Natural killer cell (primary cell): Measurements from ENCODE around the gene DSTN. TPM values are rescaled to one million over a fixed set of nuclear protein-coding genes. Genes with fewer than 3 reads are reported as not detected.

ENCODE experiments used
- ATAC-seq, 3 donors: fragments of 150-1000 bp in 2 of 3; fragments of 200-7000 bp in 1 of 3; cut with Tn5 transposase; 1 replicate in 1 of 3; 2 replicates in 2 of 3; pipeline ENCODE4 v1.10.0; 2021; ENCODE audit warnings: mild to moderate bottlenecking in 2 of 3, moderate library complexity in 2 of 3
- DNase-seq, 2 donors: peaks; one replicate each; pipeline versions ENCODE4 v3.0.0 to v3.0.0-alpha.2; 2013 to 2021; ENCODE audit warnings: mixed read lengths in 1 of 2
- H3K27ac ChIP-seq: one replicate; pipeline ENCODE4 v1.5.1; 2013; ENCODE audit warnings: mild to moderate bottlenecking, low read length
- H3K27me3 ChIP-seq: one replicate; pipeline ENCODE4 v1.6.1; 2013; ENCODE audit warnings: low read length; ENCODE audit not compliant: control insufficient read depth, insufficient read depth
- H3K36me3 ChIP-seq: one replicate; pipeline ENCODE4 v1.6.1; 2013; ENCODE audit warnings: low read length; ENCODE audit not compliant: control insufficient read depth, insufficient read depth
- H3K4me1 ChIP-seq: one replicate; pipeline ENCODE4 v1.6.1; 2013; ENCODE audit warnings: low read length; ENCODE audit not compliant: control insufficient read depth, insufficient read depth
- H3K4me3 ChIP-seq: one replicate; pipeline ENCODE4 v1.5.1; 2013; ENCODE audit warnings: low read length
- H3K9me3 ChIP-seq: one replicate; pipeline ENCODE4 v1.6.1; 2013; ENCODE audit warnings: low read length; ENCODE audit not compliant: control insufficient read depth, insufficient read depth
- H3K27ac Mint-ChIP-seq, 2 donors: one replicate each; pipeline ENCODE4 v1.8.0; 2022; ENCODE audit warnings: mild to moderate bottlenecking in 2 of 2, mixed read lengths in 2 of 2, moderate library complexity in 1 of 2
- H3K27me3 Mint-ChIP-seq, 2 donors: one replicate each; pipeline ENCODE4 v1.8.0; 2022; ENCODE audit warnings: low read depth in 2 of 2, mixed read lengths in 2 of 2
- H3K36me3 Mint-ChIP-seq: one replicate; pipeline ENCODE4 v1.8.0; 2022; ENCODE audit warnings: mixed read lengths
- H3K4me1 Mint-ChIP-seq, 2 donors: one replicate each; pipeline ENCODE4 v1.8.0; 2022; ENCODE audit warnings: mixed read lengths in 2 of 2
- H3K4me3 Mint-ChIP-seq: one replicate; pipeline ENCODE4 v1.8.0; 2022; ENCODE audit warnings: mild to moderate bottlenecking, moderate library complexity, mixed read lengths
- H3K9me3 Mint-ChIP-seq, 2 donors: one replicate each; pipeline ENCODE4 v1.8.0; 2022; ENCODE audit warnings: mixed read lengths in 2 of 2
- CTCF ChIP-seq: fragments of 200-600 bp; IDR thresholded peaks from one replicate; pipeline ENCODE4 v1.8.0; 2022; ENCODE audit warnings: antibody characterized with exemption
- WGBS: methylation state at CpG from one replicate; pipeline ENCODE4 v1.1.7; 2013; ENCODE audit warnings: missing lambda C conversion rate; ENCODE audit not compliant: insufficient coverage; 5-methylcytosine and 5-hydroxymethylcytosine counted together
- intact Hi-C: fragments of 100-400 bp; cut with micrococcal nuclease; formaldehyde crosslinking; loops from one replicate; pipeline ENCODE4 v1.14.2; 2022
- total RNA-seq, 4 donors: library from RNA; stranded (reverse); fragments of 120-200 nt in 1 of 4; gene quantifications; one replicate each; pipeline versions ENCODE4 v1.2.3 to v1.2.4, GENCODE V29; 2013 to 2022

The DSTN gene
- total RNA-seq, 3 donors from 2014 or later (not counting 1 experiment from before 2014, with no cell fraction given): 47.5 to 73.5 (median 70.0) TPM

GRCh38 chr20:17624551-17625245 is 54.8 kb downstream of the DSTN start:
- no peak for ATAC-seq
- 96% methylated on average over 15 of the region's 15 CpGs for WGBS
- Histone ChIP-seq H3K4me1 (no peaks in the 10 kb centered on the region), H3K27me3 (no peaks in the 10 kb centered on the region), H3K9me3 (no peaks in the 10 kb centered on the region), H3K36me3 (peaks cover 77% of the 10 kb centered on the region), H3K27ac (no peak overlapping the region), H3K4me3 (no peak overlapping the region)
- DNase-seq: no peak
- TF ChIP-seq CTCF: no peak
- H3K36me3 Mint-ChIP-seq: no peaks in the 10 kb centered on the region
- no peaks in the 10 kb centered on the region for H3K27me3 Mint-ChIP-seq
- H3K9me3 Mint-ChIP-seq: no peaks in the 10 kb centered on the region
- H3K4me3 Mint-ChIP-seq: no peak overlapping the region
- H3K27ac Mint-ChIP-seq: no peak overlapping the region
- peaks cover 4 to 7% of the 10 kb centered on the region in 2 donors for H3K4me1 Mint-ChIP-seq
- intact Hi-C loops: no loop called here

- Histone ChIP-seq H3K36me3 (peaks cover 76% of the 10 kb centered on the region), H3K27me3 (no peaks in the 10 kb centered on the region), H3K4me1 (no peaks in the 10 kb centered on the region), H3K9me3 (no peaks in the 10 kb centered on the region), H3K4me3 (no peak overlapping the region), H3K27ac (no peak overlapping the region)
- no peaks in the 10 kb centered on the region for H3K9me3 Mint-ChIP-seq
- DNase-seq (no peak), ATAC-seq (no peak)
- no peaks in the 10 kb centered on the region for H3K27me3 Mint-ChIP-seq
- H3K27ac Mint-ChIP-seq: peak overlapping the region in 1 of 2 donors; percentile 34
- 97% methylated on average over 27 of the region's 27 CpGs for WGBS
- no peaks in the 10 kb centered on the region for H3K36me3 Mint-ChIP-seq
- peaks cover 4 to 7% of the 10 kb centered on the region in 2 donors for H3K4me1 Mint-ChIP-seq
- intact Hi-C loops: no loop called here
- TF ChIP-seq CTCF: no peak
- H3K4me3 Mint-ChIP-seq: no peak overlapping the region
Measured at GRCh38 chr20:17625246-17626051, 55.6 kb downstream of the DSTN start.

GRCh38 chr20:17626217-17627007 is 56.5 kb downstream of the DSTN start:
- Histone ChIP-seq H3K4me3 (no peak overlapping the region), H3K27ac (no peak overlapping the region), H3K9me3 (no peaks in the 10 kb centered on the region), H3K27me3 (no peaks in the 10 kb centered on the region), H3K36me3 (peaks cover 68% of the 10 kb centered on the region), H3K4me1 (no peaks in the 10 kb centered on the region)
- no peak for TF ChIP-seq CTCF
- ATAC-seq (no peak), DNase-seq (no peak)
- Mint-ChIP-seq H3K36me3 (no peaks in the 10 kb centered on the region), H3K27me3 (no peaks in the 10 kb centered on the region), H3K4me1 (peaks cover 4 to 7% of the 10 kb centered on the region in 2 donors), H3K27ac (peak overlapping the region in 1 of 2 donors; percentile 34), H3K9me3 (no peaks in the 10 kb centered on the region), H3K4me3 (no peak overlapping the region)
- intact Hi-C loops: no loop called here
- WGBS: 95% methylated on average over 18 of the region's 18 CpGs
